ENCODE data around the gene TRIM37. TPM values are rescaled to one million over a fixed set of nuclear protein-coding genes. Genes with fewer than 3 reads are reported as not detected.

TRIM37 gene
- total RNA-seq, 1 donor from 2014 or later = 24.8 TPM

- Mint-ChIP-seq H3K27me3 (ENCODE audit: unreplicated experiment) (no peaks in the 10 kb centered on the region), H3K4me3 (ENCODE audit: unreplicated experiment) (no peak overlapping the region), H3K27ac (ENCODE audit: unreplicated experiment) (no peak overlapping the region), H3K36me3 (ENCODE audit: low read depth, unreplicated experiment) (peaks cover 6% of the 10 kb centered on the region), H3K9me3 (ENCODE audit: unreplicated experiment) (no peaks in the 10 kb centered on the region), H3K4me1 (ENCODE audit: unreplicated experiment) (no peaks in the 10 kb centered on the region)
- TF ChIP-seq, protein P1, sequence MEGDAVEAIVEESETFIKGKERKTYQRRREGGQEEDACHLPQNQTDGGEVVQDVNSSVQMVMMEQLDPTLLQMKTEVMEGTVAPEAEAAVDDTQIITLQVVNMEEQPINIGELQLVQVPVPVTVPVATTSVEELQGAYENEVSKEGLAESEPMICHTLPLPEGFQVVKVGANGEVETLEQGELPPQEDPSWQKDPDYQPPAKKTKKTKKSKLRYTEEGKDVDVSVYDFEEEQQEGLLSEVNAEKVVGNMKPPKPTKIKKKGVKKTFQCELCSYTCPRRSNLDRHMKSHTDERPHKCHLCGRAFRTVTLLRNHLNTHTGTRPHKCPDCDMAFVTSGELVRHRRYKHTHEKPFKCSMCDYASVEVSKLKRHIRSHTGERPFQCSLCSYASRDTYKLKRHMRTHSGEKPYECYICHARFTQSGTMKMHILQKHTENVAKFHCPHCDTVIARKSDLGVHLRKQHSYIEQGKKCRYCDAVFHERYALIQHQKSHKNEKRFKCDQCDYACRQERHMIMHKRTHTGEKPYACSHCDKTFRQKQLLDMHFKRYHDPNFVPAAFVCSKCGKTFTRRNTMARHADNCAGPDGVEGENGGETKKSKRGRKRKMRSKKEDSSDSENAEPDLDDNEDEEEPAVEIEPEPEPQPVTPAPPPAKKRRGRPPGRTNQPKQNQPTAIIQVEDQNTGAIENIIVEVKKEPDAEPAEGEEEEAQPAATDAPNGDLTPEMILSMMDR (IDR thresholded peaks at IDR 0.05; ENCODE audit: unreplicated experiment) = no peak
- no peak for DNase-seq (ENCODE audit: low spot score)
These were observed 111.3 kb downstream of the TRIM37 start for GRCh38 chr17:58995247-58995940.

GRCh38 chr17:58993311-58993710 is 113.4 kb downstream of the TRIM37 start:
- Mint-ChIP-seq H3K27me3 (ENCODE audit: unreplicated experiment) (no peaks in the 10 kb centered on the region), H3K9me3 (ENCODE audit: unreplicated experiment) (no peaks in the 10 kb centered on the region), H3K4me3 (ENCODE audit: unreplicated experiment) (no peak overlapping the region), H3K4me1 (ENCODE audit: unreplicated experiment) (no peaks in the 10 kb centered on the region), H3K27ac (ENCODE audit: unreplicated experiment) (no peak overlapping the region), H3K36me3 (ENCODE audit: low read depth, unreplicated experiment) (peaks cover 4% of the 10 kb centered on the region)
- TF ChIP-seq, protein P1 (IDR thresholded peaks at IDR 0.05; ENCODE audit: unreplicated experiment) = no peak
- DNase-seq (ENCODE audit: low spot score) = no peak

GRCh38 chr17:58991718-58992331 is 114.9 kb downstream of the TRIM37 start:
- Mint-ChIP-seq H3K4me3 (ENCODE audit: unreplicated experiment) (no peak overlapping the region), H3K27ac (ENCODE audit: unreplicated experiment) (no peak overlapping the region), H3K27me3 (ENCODE audit: unreplicated experiment) (no peaks in the 10 kb centered on the region), H3K9me3 (ENCODE audit: unreplicated experiment) (no peaks in the 10 kb centered on the region), H3K36me3 (ENCODE audit: low read depth, unreplicated experiment) (no peaks in the 10 kb centered on the region), H3K4me1 (ENCODE audit: unreplicated experiment) (no peaks in the 10 kb centered on the region)
- TF ChIP-seq, protein P1 (IDR thresholded peaks at IDR 0.05; ENCODE audit: unreplicated experiment) = no peak
- DNase-seq (ENCODE audit: low spot score) = no peak

- Mint-ChIP-seq H3K27me3 (ENCODE audit: unreplicated experiment) (no peaks in the 10 kb centered on the region), H3K4me3 (ENCODE audit: unreplicated experiment) (no peak overlapping the region), H3K36me3 (ENCODE audit: low read depth, unreplicated experiment) (no peaks in the 10 kb centered on the region), H3K4me1 (ENCODE audit: unreplicated experiment) (no peaks in the 10 kb centered on the region), H3K27ac (ENCODE audit: unreplicated experiment) (no peak overlapping the region), H3K9me3 (ENCODE audit: unreplicated experiment) (no peaks in the 10 kb centered on the region)
- DNase-seq (ENCODE audit: low spot score) = no peak
- TF ChIP-seq, protein P1 (IDR thresholded peaks at IDR 0.05; ENCODE audit: unreplicated experiment) = no peak
These were observed 117.1 kb downstream of the TRIM37 start for GRCh38 chr17:58989629-58990028.

GRCh38 chr17:58985971-58986370 is 120.7 kb downstream of the TRIM37 start:
- Mint-ChIP-seq H3K4me3 (ENCODE audit: unreplicated experiment) (no peak overlapping the region), H3K9me3 (ENCODE audit: unreplicated experiment) (no peaks in the 10 kb centered on the region), H3K4me1 (ENCODE audit: unreplicated experiment) (no peaks in the 10 kb centered on the region), H3K27ac (ENCODE audit: unreplicated experiment) (no peak overlapping the region), H3K36me3 (ENCODE audit: low read depth, unreplicated experiment) (no peaks in the 10 kb centered on the region), H3K27me3 (ENCODE audit: unreplicated experiment) (no peaks in the 10 kb centered on the region)
- DNase-seq (ENCODE audit: low spot score) = no peak
- TF ChIP-seq, protein P1 (IDR thresholded peaks at IDR 0.05; ENCODE audit: unreplicated experiment) = no peak
